K562 (cell line): ENCODE measurements around the gene CRLF1. TPM values are rescaled to one million over a fixed set of nuclear protein-coding genes. Genes with fewer than 3 reads are reported as not detected.

ENCODE experiments used
- AFF4 ChIP-seq: sonication (generic); formaldehyde crosslinking; IDR thresholded peaks from 2 replicates; pipeline ENCODE4 v1.8.0; 2023; ENCODE audit warnings: mild to moderate bottlenecking, missing genetic modification reagents
- BRF1 ChIP-seq: IDR thresholded peaks from 3 replicates; pipeline ENCODE4 v1.6.1; 2011; ENCODE audit warnings: borderline replicate concordance, mild to moderate bottlenecking; ENCODE audit not compliant: insufficient read length; ENCODE audit errors: extremely low read depth
- C11orf30 ChIP-seq: fragments of 450-650 bp; IDR thresholded peaks from 2 replicates; pipeline ENCODE4 v1.6.1; 2016; ENCODE audit warnings: low read depth, mild to moderate bottlenecking
- DPF2 ChIP-seq: fragments of 450-650 bp; IDR thresholded peaks from 2 replicates; pipeline ENCODE4 v1.6.1; 2016
- EGR1 ChIP-seq: fragments of 450-650 bp; conservative IDR thresholded peaks from 2 replicates; pipeline ENCODE4 v1.6.1; 2017; ENCODE audit warnings: mild to moderate bottlenecking
- ETV1 ChIP-seq: fragments of 450-650 bp; conservative IDR thresholded peaks from 2 replicates; pipeline ENCODE4 v1.6.1; 2016; ENCODE audit warnings: missing genetic modification characterization, control low read depth, low read depth, missing compliant biosample characterization
- FOXO4 ChIP-seq: fragments of 450-650 bp; formaldehyde crosslinking; IDR thresholded peaks from 2 replicates; pipeline ENCODE4 v1.4.0; 2020; ENCODE audit warnings: mild to moderate bottlenecking, moderate library complexity
- GATAD2A ChIP-seq: fragments of 450-650 bp; IDR thresholded peaks from 2 replicates; pipeline ENCODE4 v1.6.1; 2017
- HDAC3 ChIP-seq: fragments of 450-650 bp; IDR thresholded peaks from 2 replicates; pipeline ENCODE4 v1.6.1; 2018; ENCODE audit warnings: borderline replicate concordance, mild to moderate bottlenecking, moderate library complexity; ENCODE audit not compliant: partially characterized antibody
- HMBOX1 ChIP-seq: sonication (generic); IDR thresholded peaks from 2 replicates; pipeline ENCODE4 v1.6.1; 2016
- HMGXB4 ChIP-seq: sonication (generic); formaldehyde crosslinking; IDR thresholded peaks from 2 replicates; pipeline ENCODE4 v1.8.1; 2023; ENCODE audit warnings: mild to moderate bottlenecking, missing genetic modification reagents
- KAT2B ChIP-seq: IDR thresholded peaks from one replicate; pipeline ENCODE4 v1.6.1; 2012; ENCODE audit warnings: low read depth, mild to moderate bottlenecking, control low read depth, inconsistent platforms, low read length, moderate library complexity
- MYNN ChIP-seq, 2 experiments: sonication (generic); formaldehyde crosslinking in 1 of 2; IDR thresholded peaks; 2 replicates each; pipeline versions ENCODE4 v1.5.0 to v1.6.1; 2016 to 2020; ENCODE audit warnings: antibody characterized with exemption in 1 of 2, missing genetic modification reagents in 1 of 2
- NFYB ChIP-seq: IDR thresholded peaks from 2 replicates; pipeline ENCODE4 v1.6.1; 2011; ENCODE audit warnings: mild to moderate bottlenecking, moderate library complexity; ENCODE audit not compliant: insufficient read length; ENCODE audit errors: extremely low read depth
- POLR2A ChIP-seq: fragments of 450-650 bp; conservative IDR thresholded peaks from 2 replicates; pipeline ENCODE4 v1.6.1; 2016
- POLR2AphosphoS5 ChIP-seq: IDR thresholded peaks from 2 replicates; pipeline ENCODE4 v1.6.1; 2011; ENCODE audit warnings: mild to moderate bottlenecking, low read depth, low read length, moderate library complexity; ENCODE audit not compliant: control insufficient read depth, insufficient read depth
- SAFB ChIP-seq: fragments of 200-400 bp; formaldehyde crosslinking; IDR thresholded peaks from 2 replicates; pipeline ENCODE4 v1.6.1; 2017; ENCODE audit warnings: low read depth, low read length, borderline replicate concordance
- SRSF7 ChIP-seq: fragments of 200-400 bp; formaldehyde crosslinking; optimal IDR thresholded peaks from 2 replicates; pipeline ENCODE3; 2017; ENCODE audit warnings: mild to moderate bottlenecking, low read depth, low read length
- ZNF695 ChIP-seq: fragments of 450-650 bp; formaldehyde crosslinking; IDR thresholded peaks from 2 replicates; pipeline ENCODE4 v1.4.0; 2020; ENCODE audit warnings: mild to moderate bottlenecking, moderate library complexity
- ZNF75A ChIP-seq: fragments of 450-650 bp; formaldehyde crosslinking; IDR thresholded peaks from 2 replicates; pipeline ENCODE4 v1.4.0; 2020; ENCODE audit warnings: mild to moderate bottlenecking
- polyA plus RNA-seq, 8 experiments: library from polyadenylated mRNA; depleted of rRNA in 4 of 8; stranded (reverse) in 5 of 8; unstranded in 3 of 8; fragments of >200 nt; fragmentation: Nextera tagmentation in 2 of 8; fragmentation: Illumina TruSeq in 1 of 8; extraction: Ambion mirVana in 2 of 8; extraction: Trizol in 1 of 8; gene quantifications; 2 replicates each; pipeline versions ENCODE4 v1.2.1 to v1.2.3, GENCODE V29; 2011 to 2014; ENCODE audit warnings: inconsistent platforms in 1 of 8, missing spikeins in 1 of 8
- total RNA-seq, 7 experiments: library from RNA; depleted of rRNA in 6 of 7; stranded (reverse); fragments of >200 nt in 6 of 7; fragmentation: Illumina TruSeq in 2 of 7; extraction: Trizol in 2 of 7; gene quantifications; 2 replicates each; pipeline versions ENCODE4 v1.2.1 to v1.2.3, GENCODE V29; 2011 to 2021; ENCODE audit warnings: low replicate concordance in 1 of 7

Gene CRLF1
- total and polyA plus RNA-seq, 9 of the 15 experiments (the other 6 are each of a cell fraction or from before 2014, with no cell fraction given) = 0.85 to 3.6 (median 1.7) TPM

- no peak for TF ChIP-seq BRF1
- TF ChIP-seq SRSF7 = peak; percentile 48
- no peak for TF ChIP-seq MYNN (IDR thresholded peaks at IDR 0.05)
- no peak for TF ChIP-seq MYNN (CRISPR knock-in tag; IDR thresholded peaks at IDR 0.05)
- TF ChIP-seq POLR2AphosphoS5 = no peak; the same call in 1 of the 2 replicates
- peak; percentile 82 for TF ChIP-seq ETV1
- TF ChIP-seq HMBOX1 = no peak
- TF ChIP-seq NFYB = no peak
- no peak for TF ChIP-seq FOXO4 (CRISPR knock-in tag)
- TF ChIP-seq SAFB = 0 out of 2 replicates have a peak, but pooled peaks have one; percentile 59
- TF ChIP-seq AFF4 (CRISPR knock-in tag) = peak; percentile 95
- TF ChIP-seq HMGXB4 (CRISPR knock-in tag) = peak; percentile 95
- no peak for TF ChIP-seq ZNF75A (CRISPR knock-in tag)
- TF ChIP-seq GATAD2A = peak; percentile 95
- TF ChIP-seq EGR1 = peak; percentile 95
- TF ChIP-seq C11orf30 = peak; percentile 77
- no peak for TF ChIP-seq HDAC3
- no peak for TF ChIP-seq ZNF695
- TF ChIP-seq DPF2 = peak; percentile 57; the same call in 1 of the 2 replicates
- TF ChIP-seq KAT2B = no peak
- peak; percentile 91 for TF ChIP-seq POLR2A
Observed at GRCh38 chr19:18588611-18589379, 17.8 kb downstream of the CRLF1 start, which contains the start of gene REX1BD (continued).
